ENCODE data around the gene ERLEC1. TPM values are rescaled to one million over a fixed set of nuclear protein-coding genes. Genes with fewer than 3 reads are reported as not detected.

ERLEC1 gene
- total RNA-seq, 1 donor from 2014 or later: 20.9 TPM

GRCh38 chr2:53811601-53812000, 24.8 kb downstream of the ERLEC1 start:
- Mint-ChIP-seq H3K36me3 (ENCODE audit: unreplicated experiment) (no peaks in the 10 kb centered on the region), H3K4me3 (ENCODE audit: unreplicated experiment) (no peak overlapping the region)

GRCh38 chr2:53813151-53813550, 26.3 kb downstream of the ERLEC1 start:
- no peaks in the 10 kb centered on the region for H3K9me3 Mint-ChIP-seq (ENCODE audit: unreplicated experiment)
- H3K4me3 Mint-ChIP-seq (ENCODE audit: unreplicated experiment): no peak overlapping the region
- H3K27ac Mint-ChIP-seq (ENCODE audit: unreplicated experiment): no peak overlapping the region
- no peaks in the 10 kb centered on the region for H3K36me3 Mint-ChIP-seq (ENCODE audit: unreplicated experiment)
- no peaks in the 10 kb centered on the region for H3K4me1 Mint-ChIP-seq (ENCODE audit: low read depth, unreplicated experiment)
- no peaks in the 10 kb centered on the region for H3K27me3 Mint-ChIP-seq (ENCODE audit: unreplicated experiment)
- DNase-seq: no peak
- no peak for TF ChIP-seq CTCF (IDR thresholded peaks at IDR 0.05; ENCODE audit: partially characterized antibody, unreplicated experiment)

More at GRCh38 chr2:53811601-53812000, 24.8 kb downstream of the ERLEC1 start:
- DNase-seq: no peak
- H3K4me1 Mint-ChIP-seq (ENCODE audit: low read depth, unreplicated experiment): no peaks in the 10 kb centered on the region
- no peak overlapping the region for H3K27ac Mint-ChIP-seq (ENCODE audit: unreplicated experiment)
- TF ChIP-seq CTCF (IDR thresholded peaks at IDR 0.05; ENCODE audit: partially characterized antibody, unreplicated experiment): no peak
- no peaks in the 10 kb centered on the region for H3K9me3 Mint-ChIP-seq (ENCODE audit: unreplicated experiment)
- no peaks in the 10 kb centered on the region for H3K27me3 Mint-ChIP-seq (ENCODE audit: unreplicated experiment)

GRCh38 chr2:53818854-53819435, 32.1 kb downstream of the ERLEC1 start:
- no peak overlapping the region for H3K4me3 Mint-ChIP-seq (ENCODE audit: unreplicated experiment)
- no peaks in the 10 kb centered on the region for H3K36me3 Mint-ChIP-seq (ENCODE audit: unreplicated experiment)
- no peaks in the 10 kb centered on the region for H3K4me1 Mint-ChIP-seq (ENCODE audit: low read depth, unreplicated experiment)
- TF ChIP-seq CTCF (IDR thresholded peaks at IDR 0.05; ENCODE audit: partially characterized antibody, unreplicated experiment): no peak
- no peaks in the 10 kb centered on the region for H3K9me3 Mint-ChIP-seq (ENCODE audit: unreplicated experiment)
- H3K27ac Mint-ChIP-seq (ENCODE audit: unreplicated experiment): no peak overlapping the region
- no peaks in the 10 kb centered on the region for H3K27me3 Mint-ChIP-seq (ENCODE audit: unreplicated experiment)
- DNase-seq: no peak

GRCh38 chr2:53819634-53820033, 32.8 kb downstream of the ERLEC1 start:
- H3K27ac Mint-ChIP-seq (ENCODE audit: unreplicated experiment): no peak overlapping the region
- H3K4me1 Mint-ChIP-seq (ENCODE audit: low read depth, unreplicated experiment): no peaks in the 10 kb centered on the region
- H3K9me3 Mint-ChIP-seq (ENCODE audit: unreplicated experiment): no peaks in the 10 kb centered on the region
- no peak for DNase-seq
- H3K4me3 Mint-ChIP-seq (ENCODE audit: unreplicated experiment): no peak overlapping the region
- no peaks in the 10 kb centered on the region for H3K36me3 Mint-ChIP-seq (ENCODE audit: unreplicated experiment)
- H3K27me3 Mint-ChIP-seq (ENCODE audit: unreplicated experiment): no peaks in the 10 kb centered on the region
- TF ChIP-seq CTCF (IDR thresholded peaks at IDR 0.05; ENCODE audit: partially characterized antibody, unreplicated experiment): no peak

GRCh38 chr2:53820048-53820447, 33.2 kb downstream of the ERLEC1 start:
- no peak overlapping the region for H3K4me3 Mint-ChIP-seq (ENCODE audit: unreplicated experiment)
- H3K9me3 Mint-ChIP-seq (ENCODE audit: unreplicated experiment): no peaks in the 10 kb centered on the region
- no peak overlapping the region for H3K27ac Mint-ChIP-seq (ENCODE audit: unreplicated experiment)
- no peaks in the 10 kb centered on the region for H3K4me1 Mint-ChIP-seq (ENCODE audit: low read depth, unreplicated experiment)
- no peaks in the 10 kb centered on the region for H3K27me3 Mint-ChIP-seq (ENCODE audit: unreplicated experiment)
- no peaks in the 10 kb centered on the region for H3K36me3 Mint-ChIP-seq (ENCODE audit: unreplicated experiment)
- no peak for DNase-seq
- TF ChIP-seq CTCF (IDR thresholded peaks at IDR 0.05; ENCODE audit: partially characterized antibody, unreplicated experiment): no peak
